ENCODE results near the gene AGTRAP. TPM values are rescaled to one million over a fixed set of nuclear protein-coding genes. Genes with fewer than 3 reads are reported as not detected.
A peak's percentile ranks its signal among the peaks of the same experiment; 100 is the strongest.

AGTRAP gene
- total RNA-seq (10 to 100 TPM; 37.0 to 93.9 TPM), polyA plus RNA-seq (100 to 1,000 TPM in 1 of 2 donors, 10 to 100 TPM in 1; 72.7 to 266 TPM)
- long read RNA-seq, donor 1, transcript AGTRAP-201 (5 exons, 1,107 nt) = major isoform, 19 of 22 reads
- long read RNA-seq, donor 1, partial matches to known transcripts = 0 of 22 reads
- long read RNA-seq, donor 1, other reads (novel, unspliced or antisense) = 0 of 22 reads
- long read RNA-seq, donor 2, transcript AGTRAP-201 (5 exons, 1,107 nt) = major isoform, 6 of 6 reads
- long read RNA-seq, donor 2, partial matches to known transcripts = 0 of 6 reads
- long read RNA-seq, donor 2, other reads (novel, unspliced or antisense) = 0 of 6 reads
- long read RNA-seq, donor 3, transcript AGTRAP-201 (5 exons, 1,107 nt) = major isoform, 8 of 12 reads
- long read RNA-seq, donor 3, partial matches to known transcripts = 0 of 12 reads
- long read RNA-seq, donor 3, other reads (novel, unspliced or antisense) = 0 of 12 reads
- long read RNA-seq, donor 4, transcript AGTRAP-201 (5 exons, 1,107 nt) = major isoform, 7 of 8 reads
- long read RNA-seq, donor 4, partial matches to known transcripts = 0 of 8 reads
- long read RNA-seq, donor 4, other reads (novel, unspliced or antisense) = 0 of 8 reads
- long read RNA-seq, donor 5, transcript AGTRAP-201 (5 exons, 1,107 nt) = major isoform, 15 of 37 reads
- long read RNA-seq, donor 5, partial matches to known transcripts = 16 of 37 reads
- long read RNA-seq, donor 5, other reads (novel, unspliced or antisense) = 0 of 37 reads

- WGBS, 2 donors = 1% methylated on average over 56 to 59 of the region's 59 CpGs
- peak within 1 kb of the TSS; percentile 71 for H3K4me3 ChIP-seq
Measured at GRCh38 chr1:11735854-11736745, at the start of gene AGTRAP. TSS of gene AGTRAP (plus strand) at chr1:11736136. CDS start at chr1:11736209, 73 bp downstream.

GRCh38 chr1:11688506-11688905 lies 47.4 kb upstream of the AGTRAP start:
- Histone ChIP-seq H3K27me3 (ENCODE audit: control insufficient read depth in 3 of 3, insufficient read depth in 3 of 3, low read length in 2 of 3) (peaks cover 8 to 19% (median 13%) of the 10 kb centered on the region in 3 donors), H3K36me3 (ENCODE audit: control insufficient read depth in 4 of 4, insufficient read depth in 4 of 4, low read length in 4 of 4) (peaks cover 0 to 3% (median 0%) of the 10 kb centered on the region in 4 donors), H3K4me3 (no peak overlapping the region), H3K27ac (ENCODE audit: low read depth in 1 of 2, low read length in 1 of 2) (no peak overlapping the region), H3K9me3 (ENCODE audit: control insufficient read depth in 4 of 4, insufficient read depth in 3 of 4, low read length in 3 of 4) (peaks cover 0 to 1% (median 0%) of the 10 kb centered on the region in 4 donors), H3K4me1 (ENCODE audit: control insufficient read depth in 5 of 5, insufficient read depth in 5 of 5, low read length in 5 of 5) (peaks cover 0 to 12% (median 7%) of the 10 kb centered on the region in 5 donors), H3K9ac (ENCODE audit: insufficient read depth in 1 of 2, low read length in 2 of 2) (no peak overlapping the region)
- no peak for TF ChIP-seq CTCF (IDR thresholded peaks at IDR 0.05; ENCODE audit: control extremely low read depth, extremely low read depth)
- no peak for DNase-seq
- no peak for ATAC-seq (ENCODE audit: insufficient read depth, low FRiP score)
- 93 to 97% methylated on average over 4 of the region's 4 CpGs for WGBS, 2 donors

More at GRCh38 chr1:11735854-11736745, at the start of gene AGTRAP:
- peaks cover 5 to 35% (median 18%) of the 10 kb centered on the region in 5 donors for H3K4me1 ChIP-seq (ENCODE audit: control insufficient read depth in 5 of 5, insufficient read depth in 5 of 5, low read length in 5 of 5)
- DNase-seq (peak; percentile 96 to 99 (median 96)), ATAC-seq (ENCODE audit: insufficient read depth, low FRiP score) (peak; percentile 71)
- H3K9ac ChIP-seq (ENCODE audit: insufficient read depth in 1 of 2, low read length in 2 of 2) = peak within 1 kb of the TSS; percentile 65 to 72
- H3K27ac ChIP-seq (ENCODE audit: low read depth in 1 of 2, low read length in 1 of 2) = peak within 1 kb of the TSS; percentile 91 to 93
- no peak for TF ChIP-seq CTCF (IDR thresholded peaks at IDR 0.05; ENCODE audit: control extremely low read depth, extremely low read depth)
- H3K36me3 ChIP-seq (ENCODE audit: control insufficient read depth in 4 of 4, insufficient read depth in 4 of 4, low read length in 4 of 4) = no peaks in the 10 kb centered on the region
- H3K27me3 ChIP-seq (ENCODE audit: control insufficient read depth in 3 of 3, insufficient read depth in 3 of 3, low read length in 2 of 3) = no peaks in the 10 kb centered on the region
- no peaks in the 10 kb centered on the region for H3K9me3 ChIP-seq (ENCODE audit: control insufficient read depth in 4 of 4, insufficient read depth in 3 of 4, low read length in 3 of 4)

- H3K9ac ChIP-seq (ENCODE audit: insufficient read depth in 1 of 2, low read length in 2 of 2) = peak overlapping the region in 1 of 2 donors; percentile 61
- H3K36me3 ChIP-seq (ENCODE audit: control insufficient read depth in 4 of 4, insufficient read depth in 4 of 4, low read length in 4 of 4) = no peaks in the 10 kb centered on the region
- no peak overlapping the region for H3K4me3 ChIP-seq
- peaks cover 0 to 1% (median 0%) of the 10 kb centered on the region in 4 donors for H3K9me3 ChIP-seq (ENCODE audit: control insufficient read depth in 4 of 4, insufficient read depth in 3 of 4, low read length in 3 of 4)
- WGBS, 2 donors = 4% methylated on average over 64 of the region's 64 CpGs
- peaks cover 0 to 12% (median 7%) of the 10 kb centered on the region in 5 donors for H3K4me1 ChIP-seq (ENCODE audit: control insufficient read depth in 5 of 5, insufficient read depth in 5 of 5, low read length in 5 of 5)
- H3K27ac ChIP-seq (ENCODE audit: low read depth in 1 of 2, low read length in 1 of 2) = no peak overlapping the region
- peaks cover 8 to 19% (median 13%) of the 10 kb centered on the region in 3 donors for H3K27me3 ChIP-seq (ENCODE audit: control insufficient read depth in 3 of 3, insufficient read depth in 3 of 3, low read length in 2 of 3)
- ATAC-seq (ENCODE audit: insufficient read depth, low FRiP score) (no peak), DNase-seq (peak; percentile 74 to 87 (median 75))
- TF ChIP-seq CTCF (IDR thresholded peaks at IDR 0.05; ENCODE audit: control extremely low read depth, extremely low read depth) = no peak
Measured at GRCh38 chr1:11690397-11691301, 45.3 kb upstream of the AGTRAP start.

Data from lung (tissue), 16 donors.